GM18502 (cell line): ENCODE results near the gene MAP7.
"Not testable (repeated sequence)": the region's sequence is repeated elsewhere in the genome, so short reads cannot be mapped to it uniquely, and the experiment has no call there.

Source experiments
- ATAC-seq: cut with Tn5 transposase; IDR thresholded peaks from one replicate; pipeline ENCODE4 v1.9.1; 2021; ENCODE audit warnings: mild to moderate bottlenecking; ENCODE audit not compliant: unreplicated experiment, poor library complexity

Gene MAP7

DNA sequence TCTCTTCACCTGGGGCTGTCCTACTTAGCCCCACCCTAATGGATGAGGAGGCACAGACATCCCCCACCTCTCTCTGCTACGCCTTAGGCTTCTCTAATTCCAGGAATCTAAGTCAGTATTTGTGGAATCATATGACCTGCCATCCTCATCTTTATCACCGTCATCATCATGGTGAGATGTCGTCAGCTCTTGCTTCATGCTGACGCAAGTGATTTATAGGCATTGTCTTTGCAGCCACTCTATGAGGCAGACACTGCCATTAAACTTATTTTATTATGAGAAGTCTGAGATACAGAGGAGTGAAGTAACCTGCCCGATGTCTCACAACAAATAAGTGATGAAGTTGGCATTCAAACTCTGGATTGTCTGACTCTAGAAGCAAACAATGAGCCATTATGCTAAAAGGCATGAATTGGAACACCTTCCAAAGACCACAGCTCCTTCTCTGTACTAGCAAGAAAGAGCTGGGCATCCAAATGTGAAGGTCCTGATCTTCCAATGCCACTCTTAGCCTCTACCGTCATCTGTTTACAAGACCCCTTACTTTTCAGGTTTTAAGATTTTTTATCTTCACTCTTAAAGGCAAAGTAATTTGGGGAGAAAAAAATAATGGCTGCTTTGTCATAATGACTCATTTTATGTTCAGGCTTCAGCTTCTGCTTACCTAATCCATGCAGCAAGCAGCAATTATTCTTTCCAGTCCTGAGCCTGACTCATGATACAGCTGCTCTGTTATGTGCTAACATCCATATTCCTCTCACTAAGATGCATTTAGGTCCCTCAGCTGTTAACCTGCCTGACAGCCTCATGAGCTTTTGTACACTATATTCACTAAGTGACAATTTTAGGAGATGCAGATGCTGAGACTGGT lies 146.9 kb downstream of the MAP7 start:
- no peak for ATAC-seq

DNA sequence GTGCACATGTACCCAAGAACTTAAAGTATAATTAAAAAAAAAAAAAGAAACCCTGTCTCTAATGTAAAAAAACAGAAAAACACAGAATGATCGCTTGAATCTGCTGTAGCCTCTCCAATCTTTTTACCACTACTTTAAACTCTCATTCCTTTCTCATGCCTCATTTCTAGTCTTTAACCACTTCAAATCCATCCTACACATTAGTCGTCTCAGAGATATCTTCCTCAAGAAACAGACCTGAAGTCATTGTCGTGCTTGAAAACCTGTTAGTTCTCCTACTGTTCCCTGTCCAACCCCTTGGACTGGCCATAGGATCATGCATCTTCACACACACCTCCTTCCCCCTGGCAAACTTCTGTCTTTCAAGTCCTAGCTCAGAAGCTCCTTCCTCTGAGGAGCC lies 148.5 kb downstream of the MAP7 start:
- ATAC-seq = no peak

DNA sequence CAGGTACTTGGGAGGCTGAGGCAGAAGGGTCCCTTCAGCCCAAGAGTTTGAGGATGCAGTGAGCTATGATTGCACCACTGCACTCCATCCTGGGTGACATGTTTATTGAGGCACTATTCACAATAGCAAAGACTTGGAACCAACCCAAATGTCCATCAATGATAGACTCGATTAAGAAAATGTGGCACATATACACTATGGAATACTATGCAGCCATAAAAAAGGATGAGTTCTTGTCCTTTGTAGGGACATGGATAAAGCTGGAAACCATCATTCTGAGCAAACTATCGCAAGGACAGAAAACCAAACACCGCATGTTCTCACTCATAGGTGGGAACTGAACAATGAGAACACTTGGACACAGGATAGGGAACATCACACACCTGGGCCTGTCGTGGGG lies 149.0 kb downstream of the MAP7 start:
- ATAC-seq = not testable (repeated sequence)

DNA sequence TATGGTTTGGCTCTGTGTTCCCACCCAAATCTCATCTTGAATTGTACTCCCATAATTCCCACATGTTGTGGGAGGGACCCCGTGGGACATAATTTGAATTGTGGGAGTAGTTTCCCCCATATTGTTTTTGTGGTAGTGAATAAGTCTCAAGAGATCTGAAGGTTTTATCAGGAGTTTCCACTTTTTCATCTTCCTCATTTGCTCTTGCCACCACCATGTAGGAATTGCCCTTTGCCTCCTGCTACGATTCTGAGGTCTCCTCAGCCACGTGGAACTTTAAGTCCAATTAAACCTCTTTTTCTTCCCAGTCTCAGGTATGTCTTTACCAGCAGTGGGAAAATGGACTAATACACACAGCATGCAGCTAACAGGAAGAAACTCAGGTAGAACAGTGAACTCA lies 151.8 kb downstream of the MAP7 start:
- no peak for ATAC-seq

DNA sequence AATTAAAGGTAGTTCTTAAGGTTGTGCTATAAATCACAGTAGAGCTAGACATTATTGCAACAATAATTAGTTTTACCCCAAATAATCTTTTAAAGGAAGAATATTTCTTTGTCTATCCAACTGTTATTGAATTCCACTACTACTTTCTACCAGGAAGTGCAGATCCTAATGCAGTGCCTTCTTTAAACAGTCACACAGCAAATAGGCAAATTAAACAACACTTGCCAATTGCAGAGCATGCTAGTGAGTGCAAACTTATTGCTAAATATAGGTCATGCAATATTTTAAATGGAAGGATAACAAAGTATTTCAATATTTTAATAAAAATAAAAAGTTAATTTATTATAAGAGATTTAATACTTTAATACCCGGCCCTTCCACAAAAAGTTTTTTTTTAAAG lies 153.3 kb downstream of the MAP7 start:
- no peak for ATAC-seq

DNA sequence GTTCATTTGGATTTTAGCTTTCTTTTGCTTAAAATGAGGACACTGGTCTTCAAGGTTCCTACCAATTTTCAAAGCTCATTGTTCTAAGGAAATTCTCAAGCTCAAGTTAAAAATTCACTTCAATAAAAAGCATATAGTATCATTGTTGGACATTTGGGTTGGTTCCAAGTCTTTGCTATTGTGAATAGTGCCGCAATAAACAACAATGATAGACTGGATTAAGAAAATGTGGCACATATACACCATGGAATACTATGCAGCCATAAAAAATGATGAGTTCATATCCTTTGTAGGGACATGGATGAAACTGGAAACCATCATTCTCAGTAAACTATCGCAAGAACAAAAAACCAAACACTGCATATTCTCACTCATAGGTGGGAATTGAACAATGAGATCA lies 159.3 kb downstream of the MAP7 start:
- not testable (repeated sequence) for ATAC-seq

DNA sequence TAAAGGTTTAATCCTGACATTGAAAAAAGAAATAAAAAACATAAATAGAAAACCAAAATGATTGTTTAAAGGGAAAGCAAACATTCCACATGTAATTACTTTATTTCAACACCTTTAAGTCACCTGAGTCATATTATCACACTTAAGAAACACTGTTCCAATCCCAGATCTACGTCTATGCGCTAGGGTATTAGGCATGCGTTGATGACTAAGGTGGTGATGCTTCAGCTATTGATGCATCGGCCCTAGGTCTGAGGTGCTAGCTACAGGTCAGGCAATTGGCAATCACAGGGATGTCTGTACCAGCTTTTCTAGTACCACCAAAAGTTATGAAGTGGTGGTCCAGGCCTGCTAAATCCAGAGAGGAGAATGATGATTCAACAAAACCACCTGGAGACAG lies 162.9 kb downstream of the MAP7 start:
- no peak for ATAC-seq

DNA sequence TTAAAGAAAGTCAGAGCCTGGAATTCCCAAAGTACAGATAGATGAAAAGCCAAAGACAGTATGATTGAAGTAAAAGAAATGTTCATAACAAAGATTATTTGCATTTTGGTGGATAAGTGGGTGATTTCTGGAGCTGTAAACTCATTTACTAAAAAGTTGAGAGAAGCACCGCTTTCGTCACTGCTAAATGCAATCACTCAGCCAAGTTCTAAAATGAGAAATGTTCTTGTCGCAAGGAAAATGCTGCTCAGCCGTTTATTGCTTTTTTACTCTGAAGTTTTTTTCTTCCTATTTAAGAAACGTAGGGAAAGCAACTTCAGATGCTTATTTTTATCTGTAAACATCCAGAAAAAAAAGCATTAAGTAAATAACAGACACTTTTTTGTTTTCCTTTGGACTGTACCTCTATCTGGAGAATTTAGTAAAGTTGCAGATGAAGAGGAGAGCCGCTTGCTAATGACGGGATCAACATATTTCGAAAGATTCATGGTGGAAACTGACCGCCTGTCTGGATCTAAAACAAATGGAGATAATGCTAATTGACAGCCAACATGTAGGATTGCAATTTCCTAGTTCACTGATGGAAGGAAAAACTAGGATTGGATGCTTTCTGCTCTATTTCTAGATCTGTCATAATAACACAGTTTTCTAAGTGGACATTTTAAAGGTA lies 166.8 kb downstream of the MAP7 start:
- no peak for ATAC-seq

DNA sequence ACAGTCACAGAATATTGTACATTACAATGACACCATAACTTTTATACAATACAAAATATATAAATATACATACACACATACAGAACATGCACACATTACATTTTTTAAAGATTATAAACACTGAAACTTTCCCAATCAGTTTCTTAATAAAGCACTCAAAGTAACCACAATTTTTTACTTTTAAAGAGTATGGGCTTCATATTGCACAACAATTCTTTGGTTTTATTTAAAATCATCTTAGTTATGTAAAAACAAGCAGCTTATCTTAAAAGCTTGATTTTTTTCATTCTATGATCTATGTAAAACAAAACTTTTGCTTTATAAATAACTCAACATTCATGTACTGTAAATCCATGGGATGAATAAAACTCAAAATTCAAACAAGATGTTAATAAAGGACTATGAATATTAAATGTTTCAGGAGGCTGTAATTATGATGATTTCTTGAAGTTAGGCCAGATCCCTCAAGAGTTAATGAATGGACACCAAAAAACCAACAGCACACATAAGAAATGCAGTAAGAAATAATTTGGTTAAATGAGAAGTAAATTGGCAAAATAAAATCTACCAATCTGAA lies 167.5 kb downstream of the MAP7 start:
- ATAC-seq = no peak

DNA sequence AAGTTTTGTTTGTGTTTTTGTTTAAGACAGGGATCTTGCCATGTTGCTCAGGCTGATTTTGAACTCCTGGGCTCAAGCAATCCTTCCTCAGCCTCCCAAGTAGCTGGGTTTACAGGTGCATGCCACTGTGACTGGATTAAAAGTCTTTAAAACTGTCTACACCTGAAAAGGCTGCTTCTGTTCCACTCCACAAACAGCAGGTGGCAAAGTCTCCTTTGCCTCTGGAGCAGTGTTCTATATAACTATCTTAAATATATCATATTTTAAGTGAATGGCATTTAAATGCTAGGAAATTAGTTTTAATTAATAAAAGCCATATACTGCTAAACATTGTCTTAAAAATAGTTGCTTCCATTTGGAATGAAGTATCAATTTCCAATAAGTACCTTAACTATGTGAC lies 171.3 kb downstream of the MAP7 start:
- no peak for ATAC-seq

DNA sequence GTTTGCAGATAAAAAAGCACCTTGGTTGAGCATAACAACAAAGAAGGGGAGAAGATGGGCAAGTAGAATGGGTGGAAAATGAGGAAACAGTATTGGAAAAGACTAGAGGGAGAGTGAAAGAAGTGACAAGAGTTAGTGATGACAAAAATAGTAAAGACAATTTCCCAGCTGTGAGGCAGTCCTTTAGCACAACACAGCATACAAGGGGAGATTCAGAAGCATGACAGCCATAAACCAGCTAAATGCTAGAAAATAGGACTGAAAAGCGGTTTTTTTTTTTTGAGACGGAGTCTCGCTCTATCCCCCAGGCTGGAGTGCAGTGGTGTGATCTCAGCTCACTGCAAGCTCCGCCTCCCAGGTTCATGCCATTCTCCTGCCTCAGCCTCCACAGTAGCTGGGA lies 174.4 kb downstream of the MAP7 start:
- not testable (repeated sequence) for ATAC-seq

DNA sequence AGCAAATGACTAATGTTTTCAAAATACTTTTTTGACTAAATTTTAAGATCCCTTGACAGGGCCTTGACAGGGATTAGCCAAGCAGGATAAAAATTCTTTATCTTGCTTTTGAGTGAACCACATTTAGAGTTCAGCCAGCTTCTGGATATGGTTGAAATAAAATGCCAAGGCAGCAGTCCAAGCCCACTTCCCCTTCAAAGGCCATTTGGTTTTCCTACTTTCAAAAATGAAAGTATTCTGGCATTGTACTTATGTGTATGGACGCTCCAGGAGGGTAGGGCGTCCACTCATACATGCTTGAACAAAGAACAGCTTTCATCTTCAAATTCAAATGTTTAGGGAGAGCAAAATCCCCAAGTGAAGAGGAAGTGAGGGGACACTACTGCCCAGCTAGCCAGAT lies 178.3 kb downstream of the MAP7 start:
- ATAC-seq = no peak

DNA sequence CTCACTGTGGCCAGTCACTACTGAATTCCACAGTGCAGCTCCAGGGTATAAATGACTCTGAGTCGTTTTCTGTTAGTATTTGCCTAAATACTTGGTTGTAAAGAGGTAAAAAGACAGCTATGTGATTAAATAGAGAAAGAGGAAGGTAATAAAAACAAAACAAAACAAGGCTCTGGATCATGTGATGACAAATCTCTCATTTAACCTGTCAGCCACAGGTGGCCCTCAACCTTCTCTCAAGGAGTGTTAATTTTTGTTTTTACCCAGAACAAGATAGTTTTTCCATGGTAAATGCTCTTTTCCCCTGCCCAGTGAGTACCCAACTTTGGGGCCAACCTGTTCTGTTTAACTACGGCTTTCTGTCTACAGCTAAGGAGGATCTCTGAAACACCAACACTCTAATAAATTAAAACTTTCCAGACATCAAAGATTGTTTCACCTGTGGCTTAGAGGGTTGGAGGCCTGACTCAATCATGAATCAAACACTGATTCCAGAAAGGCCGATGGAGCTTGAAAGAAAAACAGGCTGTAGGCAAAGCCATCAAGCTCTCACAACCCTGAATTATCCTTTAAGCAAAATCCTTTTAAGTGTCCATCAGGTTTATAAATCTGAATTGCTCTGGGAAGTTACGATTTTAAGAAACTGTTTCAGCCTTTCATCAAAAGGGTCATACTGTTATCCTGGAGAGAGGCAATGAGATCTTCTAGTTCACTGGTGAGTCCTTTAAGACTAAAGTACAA lies 179.1 kb downstream of the MAP7 start:
- no peak for ATAC-seq

DNA sequence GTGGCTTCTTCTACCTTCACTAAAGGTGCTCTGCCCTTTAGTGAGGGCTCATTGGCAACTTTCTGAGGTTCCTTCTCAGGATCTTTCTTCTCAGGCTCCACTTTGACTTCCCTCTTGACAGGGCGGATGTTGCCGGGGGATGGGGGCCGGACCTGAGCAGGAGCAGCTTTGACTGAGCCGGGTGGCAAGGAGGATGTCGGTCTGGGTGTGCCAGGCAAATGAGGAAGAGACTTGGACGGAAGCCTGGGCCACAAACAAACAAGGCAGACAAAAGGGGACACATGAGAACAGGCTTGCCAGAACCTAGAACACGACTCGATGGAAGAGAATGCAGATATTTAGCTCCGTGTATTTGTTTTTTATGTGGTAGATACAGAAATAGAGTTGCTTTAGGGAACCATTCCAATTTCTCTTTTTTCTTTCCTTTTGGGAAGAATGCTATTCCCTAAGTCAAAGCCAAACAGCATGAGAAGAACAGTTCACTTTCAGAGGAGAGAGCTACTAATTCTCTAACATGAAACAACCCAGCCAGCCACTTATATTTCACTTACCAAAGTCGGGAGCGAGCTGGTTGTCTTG lies 184.4 kb downstream of the MAP7 start:
- peak; percentile 64 for ATAC-seq

DNA sequence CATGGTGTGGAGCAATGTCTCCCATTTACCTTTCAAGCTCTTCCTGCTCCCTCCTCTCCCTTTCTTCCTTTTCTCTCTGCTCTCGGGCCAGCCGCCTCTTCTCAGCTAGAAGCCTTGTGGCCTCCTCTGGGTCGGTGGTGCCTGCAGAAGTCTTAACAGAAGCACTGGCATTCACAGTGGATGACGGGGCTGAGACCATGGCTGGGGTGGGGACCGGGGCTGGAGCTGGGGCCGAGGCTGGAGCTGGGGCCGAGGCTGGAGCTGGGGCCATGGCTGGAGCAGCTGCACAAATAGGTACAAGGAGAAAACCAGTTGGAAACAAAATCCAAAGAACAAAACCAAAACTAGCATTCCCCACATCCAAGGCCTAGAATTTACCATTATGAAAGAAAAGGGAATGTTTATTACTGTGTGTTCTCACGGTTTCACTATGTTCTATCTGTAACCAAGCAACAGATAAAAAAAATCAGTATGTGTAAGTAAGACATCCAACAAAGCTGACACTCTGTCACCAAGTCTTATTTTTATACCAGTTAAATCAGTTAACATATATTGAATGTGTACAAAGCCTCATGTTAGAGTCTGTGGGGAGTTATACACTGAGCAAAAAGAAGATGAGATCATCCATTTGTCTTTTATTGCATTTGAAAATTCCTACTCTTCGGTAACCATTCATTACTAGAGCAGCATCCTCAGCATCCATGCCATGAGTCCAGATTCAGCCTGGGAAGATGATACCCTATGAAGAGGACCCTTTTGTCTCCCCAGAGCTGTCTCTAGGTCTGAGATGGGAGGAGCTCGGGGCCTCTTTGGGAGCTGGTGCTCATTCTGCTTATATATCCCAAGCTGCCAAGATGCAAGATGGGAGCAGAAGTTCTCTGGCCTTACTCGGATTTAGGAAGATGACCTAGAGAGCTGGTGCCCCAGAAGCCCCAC lies 187.5 kb downstream of the MAP7 start:
- no peak for ATAC-seq

DNA sequence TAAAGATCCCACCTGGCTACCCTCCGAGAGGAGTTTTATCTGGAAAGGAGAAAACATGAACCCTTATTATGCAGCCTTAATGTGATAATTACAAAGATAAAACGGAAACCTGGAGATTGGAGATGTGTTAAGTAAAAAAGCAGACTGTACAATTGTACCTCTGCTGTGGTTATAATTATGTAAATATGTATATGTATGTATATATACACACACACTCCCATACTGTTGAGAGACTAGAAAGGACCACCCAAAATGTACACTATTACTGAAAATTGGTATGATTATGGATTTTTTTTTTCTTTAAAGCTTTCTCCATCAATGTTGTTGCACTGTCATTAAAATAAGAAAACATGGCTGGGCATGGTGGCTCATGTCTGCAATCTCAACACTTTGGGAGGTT lies 188.4 kb downstream of the MAP7 start:
- no peak for ATAC-seq

DNA sequence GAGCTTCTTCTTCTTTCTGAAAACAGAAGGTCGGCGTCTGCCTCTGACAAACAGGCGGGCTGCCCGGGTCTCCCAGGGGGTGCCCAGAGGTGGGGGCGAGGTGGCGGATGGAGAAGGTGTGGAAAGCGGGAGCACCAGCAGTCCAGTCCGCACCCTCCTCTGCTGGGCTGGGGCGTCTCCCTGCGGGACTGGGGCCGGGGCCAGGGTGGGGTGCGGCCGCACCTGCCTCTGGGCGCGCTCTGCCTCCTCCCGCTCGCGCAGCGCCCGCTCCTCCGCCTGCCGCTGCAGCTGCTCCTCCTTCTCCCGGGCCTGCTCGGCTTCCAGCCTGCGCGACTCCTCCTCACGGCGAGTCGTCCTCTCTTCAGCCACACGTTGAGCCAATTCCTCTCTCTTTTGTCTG lies 189.4 kb downstream of the MAP7 start:
- ATAC-seq = no peak

DNA sequence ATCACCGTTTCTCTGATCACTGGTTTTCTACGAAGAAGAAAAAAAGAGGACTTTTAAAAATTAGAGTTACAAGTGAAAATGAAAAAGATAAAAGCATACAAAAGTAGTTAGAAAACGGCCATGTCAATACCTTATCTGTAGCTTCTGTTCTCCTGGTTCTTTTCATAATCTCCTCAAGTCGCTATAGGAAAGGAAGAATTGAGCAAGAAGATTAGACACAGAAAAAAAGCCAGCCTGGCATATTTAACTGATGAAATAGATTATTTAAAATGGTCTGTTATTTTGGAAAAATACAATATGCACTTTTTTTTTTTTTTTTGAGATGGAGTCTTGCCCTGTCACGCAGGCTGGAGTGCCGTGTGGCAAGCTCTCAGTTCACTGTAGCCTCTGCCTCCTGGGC lies 190.4 kb downstream of the MAP7 start:
- no peak for ATAC-seq

DNA sequence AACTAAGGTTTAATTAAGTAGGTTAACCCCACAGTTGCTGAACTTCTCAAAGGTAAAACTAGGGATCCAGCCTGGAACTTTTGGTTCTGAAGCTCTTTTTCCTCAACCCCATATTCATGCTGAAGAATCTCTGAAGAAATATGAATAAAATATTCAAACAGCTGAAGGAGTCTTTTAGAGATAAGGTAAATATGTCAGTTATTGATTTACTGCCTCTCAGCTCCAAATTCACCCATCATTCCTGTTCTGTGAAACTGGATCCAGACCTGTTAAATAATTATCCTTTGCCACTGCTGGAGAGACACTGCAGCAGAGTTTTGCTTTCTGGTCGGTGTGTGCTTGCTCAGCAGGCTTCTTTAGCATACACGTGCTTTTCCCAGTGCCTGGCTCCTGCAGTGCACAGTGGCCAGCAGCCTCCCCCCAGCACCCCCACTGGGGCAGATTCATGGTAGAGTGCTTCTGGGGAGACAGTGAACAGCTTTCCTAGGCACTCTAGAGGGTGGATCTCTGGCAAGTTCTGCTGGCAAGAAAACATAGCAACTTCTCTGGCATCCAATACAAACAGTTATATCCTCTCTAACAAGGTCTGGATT lies 198.6 kb downstream of the MAP7 start:
- ATAC-seq = no peak
